Stimulated activated naive CD4-positive, alpha-beta T cell (primary cell): Measurements from ENCODE around the gene KRT75.

Experiments
- DNase-seq, 6 experiments: peaks; one replicate each; lab custom pipeline; 2025; lab: John Stamatoyannopoulos, UW

Gene KRT75

GRCh38 chr12:52439845-52440244 lies 5.7 kb upstream of the KRT75 start:
- no peak for DNase-seq

DNA sequence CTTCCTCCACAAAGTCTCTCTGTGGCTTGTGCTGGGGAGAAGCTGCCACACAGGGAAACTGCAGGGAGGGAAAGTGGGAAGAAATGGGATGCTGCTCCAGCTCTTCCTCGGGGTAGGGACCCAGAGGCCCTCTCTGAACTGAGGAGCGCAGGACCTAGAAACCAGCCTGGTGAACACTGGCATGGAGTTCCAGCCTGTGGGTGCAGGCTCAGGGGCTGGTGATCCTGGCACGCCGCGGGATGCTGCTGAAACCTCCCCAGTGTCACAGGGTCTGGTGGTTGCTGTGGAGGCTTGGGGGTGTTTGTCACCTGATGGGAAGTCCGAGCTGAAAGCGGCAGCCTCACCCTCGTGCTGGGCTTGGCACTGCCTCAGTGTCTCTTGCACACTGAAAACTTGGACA lies 5.2 kb upstream of the KRT75 start:
- no peak for DNase-seq

DNA sequence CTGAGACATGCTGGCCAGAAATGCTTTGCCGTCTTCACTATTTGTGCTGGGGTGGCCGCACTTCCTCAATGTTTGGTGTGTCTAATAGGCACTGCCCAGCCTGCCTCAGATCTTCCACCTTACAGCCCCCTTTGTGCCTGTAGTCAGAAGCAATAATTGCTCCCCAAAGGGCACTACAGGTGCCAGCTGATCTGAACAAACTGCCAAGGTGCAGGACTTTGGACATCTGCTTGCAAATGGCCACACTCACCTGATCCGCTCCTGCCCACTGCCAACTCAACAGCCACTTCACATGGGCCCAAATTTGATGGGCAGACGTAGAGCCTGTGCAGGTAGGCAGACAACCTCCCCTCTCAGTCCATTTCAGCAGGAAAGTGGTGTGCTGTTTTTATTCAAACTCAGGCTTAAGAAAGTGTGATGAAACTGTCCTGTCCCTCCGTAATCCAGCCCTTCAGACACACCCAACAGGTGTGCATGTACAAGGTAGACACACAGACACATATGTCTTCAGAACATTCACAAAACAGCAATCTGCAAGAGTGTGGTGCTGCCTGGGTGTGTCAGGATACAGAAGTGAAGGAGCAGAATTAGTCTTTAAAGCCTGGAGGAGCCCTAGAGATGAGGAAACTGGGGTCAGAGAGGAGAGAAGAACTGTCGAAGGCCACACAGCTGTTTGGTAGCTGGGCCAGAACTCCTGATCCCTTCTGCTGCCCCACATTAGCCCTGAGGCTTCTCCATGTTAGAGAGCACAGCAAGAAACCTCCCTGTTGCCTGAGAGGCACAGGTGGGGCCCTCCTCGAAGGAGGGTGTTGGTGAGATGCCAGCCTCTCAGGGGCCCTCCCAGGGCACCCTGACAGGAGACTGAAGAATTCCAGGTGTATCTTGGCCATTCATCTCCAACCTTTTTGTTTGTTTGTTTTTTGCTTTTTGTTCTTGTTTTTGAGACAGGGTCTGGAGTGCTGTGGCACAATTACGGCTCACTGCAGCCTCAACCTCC lies 4.4 kb upstream of the KRT75 start:
- no peak for DNase-seq

GRCh38 chr12:52437508-52437907 lies 3.3 kb upstream of the KRT75 start:
- no peak for DNase-seq

DNA sequence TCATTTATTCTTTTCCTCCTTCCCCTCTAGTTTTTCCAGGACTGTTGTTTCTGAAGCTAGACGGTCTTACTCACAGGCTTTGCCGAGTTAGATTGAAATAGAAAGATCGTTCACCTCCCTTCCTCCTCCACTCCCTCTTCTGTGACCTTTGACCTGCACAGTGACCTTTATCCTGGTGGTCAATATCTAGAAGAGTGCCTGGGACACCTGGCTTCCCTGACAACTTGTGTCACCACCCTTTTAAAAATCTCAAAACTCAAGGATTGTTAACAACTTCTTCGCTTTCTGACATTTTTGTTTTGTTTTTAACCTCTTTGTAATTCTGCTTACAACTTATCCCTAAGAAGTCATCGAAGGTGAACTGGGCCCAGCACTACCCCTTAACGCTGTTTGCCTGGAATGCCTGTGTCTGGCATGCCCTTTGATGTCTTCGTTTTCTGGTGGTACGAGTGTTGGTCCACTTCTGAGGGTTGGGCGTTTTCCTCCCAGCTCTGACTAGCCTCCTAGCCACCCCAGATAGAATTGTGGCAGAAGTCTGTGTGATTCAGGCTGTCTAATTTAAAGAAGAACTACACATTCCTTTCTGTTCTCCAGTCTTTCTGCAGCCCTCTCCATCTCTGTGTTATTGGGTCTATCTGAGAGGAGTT lies 2.8 kb upstream of the KRT75 start:
- DNase-seq: no peak

DNA sequence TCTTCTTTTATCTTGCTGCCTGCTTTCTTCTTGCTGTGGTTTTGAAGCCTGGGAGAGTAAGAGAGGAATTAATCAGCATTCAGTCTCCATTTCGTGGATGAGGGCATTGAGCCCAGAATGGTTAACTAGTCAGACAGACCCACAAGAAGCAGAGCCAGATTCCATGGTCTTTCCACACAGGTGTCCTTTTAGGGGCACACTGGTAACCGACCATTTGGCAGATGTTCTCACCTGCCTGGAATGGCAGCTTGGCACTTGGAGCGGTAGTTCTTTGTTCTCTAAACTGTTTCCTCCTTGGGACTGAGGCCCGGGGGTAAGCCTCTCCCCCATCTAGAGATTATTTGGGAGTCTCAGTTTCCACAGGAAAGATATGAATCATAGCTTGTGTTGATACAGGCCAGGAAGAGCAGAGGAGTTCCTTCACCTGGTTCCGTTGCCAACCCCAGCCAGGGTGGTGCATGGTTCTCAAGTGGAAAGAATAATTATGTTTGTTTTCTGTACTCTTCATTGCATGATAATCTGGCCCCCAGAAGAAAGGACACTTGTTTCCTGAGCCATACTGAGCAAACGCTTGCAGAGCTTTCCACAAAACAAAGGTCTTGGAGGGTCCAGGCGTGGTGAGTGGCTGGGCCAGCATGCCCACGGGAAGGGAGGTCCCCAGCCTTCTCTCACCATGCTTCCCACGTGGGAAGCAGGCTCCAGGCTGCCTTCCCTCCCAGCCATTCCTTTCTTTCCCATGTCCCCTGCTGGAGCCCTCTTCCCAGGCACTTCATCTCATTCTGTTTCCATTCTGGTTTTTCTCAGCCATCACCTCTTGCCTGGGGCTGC lies 2.0 kb upstream of the KRT75 start:
- DNase-seq: no peak

GRCh38 chr12:52435659-52435999 lies 1.5 kb upstream of the KRT75 start:
- no peak for DNase-seq

- no peak for DNase-seq
Observed at GRCh38 chr12:52434760-52435530, 774 bp upstream of the KRT75 start.

DNA sequence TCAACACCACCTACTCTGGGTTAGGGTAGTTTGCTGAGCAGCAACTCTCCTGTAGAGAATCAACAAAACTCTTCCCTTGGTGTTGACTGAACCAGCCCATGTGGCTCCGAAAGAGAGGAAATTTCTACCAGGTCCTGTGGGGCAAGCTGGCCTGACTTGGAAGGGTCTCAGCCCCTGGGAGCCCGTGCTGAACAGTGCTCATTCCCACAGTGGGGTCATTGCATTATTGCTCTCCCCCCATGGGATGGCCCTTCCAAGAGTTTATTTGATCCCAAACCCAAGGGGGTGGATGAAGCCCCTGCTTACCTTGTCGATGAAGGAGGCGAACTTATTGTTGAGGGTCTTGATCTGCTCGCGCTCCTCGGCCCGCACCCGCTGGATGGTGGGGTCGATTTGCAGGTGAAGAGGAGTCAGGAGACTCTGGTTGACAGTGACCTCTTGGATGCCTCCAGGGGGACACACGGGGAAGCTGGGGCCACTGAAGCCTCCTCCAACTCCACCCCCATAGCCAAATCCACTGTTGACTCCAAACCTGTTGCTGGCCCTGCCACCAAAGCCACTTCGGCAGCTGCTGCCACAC lies 580 bp downstream of the KRT75 start:
- no peak for DNase-seq

GRCh38 chr12:52432559-52433207 lies 1.5 kb downstream of the KRT75 start:
- no peak for DNase-seq

DNA sequence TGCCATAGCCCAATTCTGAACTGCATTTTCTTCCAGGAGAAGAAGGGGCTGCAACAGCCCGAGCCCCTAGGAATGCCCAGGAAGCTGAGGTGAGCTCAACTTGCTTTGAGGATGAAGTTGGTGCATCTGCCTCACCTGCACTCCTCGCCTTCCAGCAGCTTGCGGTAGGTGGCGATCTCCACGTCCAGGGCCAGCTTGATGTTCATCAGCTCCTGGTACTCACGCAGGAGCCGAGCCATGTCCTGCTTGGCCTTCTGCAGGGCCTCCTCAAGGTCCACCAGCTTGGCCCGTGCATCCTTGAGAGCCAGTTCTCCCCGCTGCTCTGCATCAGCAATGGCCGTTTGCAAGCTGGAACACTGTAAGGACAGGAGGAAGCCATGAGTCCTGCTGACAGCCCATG lies 6.0 kb downstream of the KRT75 start:
- DNase-seq: no peak

GRCh38 chr12:52427083-52427482 lies 7.1 kb downstream of the KRT75 start:
- DNase-seq: no peak

DNA sequence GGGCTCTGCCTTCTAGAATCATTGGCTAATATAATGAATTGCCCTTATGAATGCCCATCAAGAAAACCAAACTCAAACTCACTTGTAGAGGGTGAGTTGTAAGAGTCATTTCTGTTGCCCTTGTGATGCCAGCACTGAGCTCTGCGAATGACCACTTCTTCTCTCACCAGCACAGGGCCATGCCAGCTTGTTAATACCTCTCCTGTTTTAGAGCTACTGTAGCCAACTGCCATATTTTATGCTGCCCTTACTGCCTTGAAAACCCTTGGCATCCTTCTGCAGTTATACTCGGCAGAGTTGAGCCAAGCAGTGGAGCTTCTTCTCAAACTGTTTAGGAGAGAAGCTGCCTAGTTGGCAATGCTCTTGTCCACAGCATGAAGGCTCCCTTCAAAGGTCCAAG lies 8.1 kb downstream of the KRT75 start:
- no peak for DNase-seq

GRCh38 chr12:52425466-52425865 lies 8.7 kb downstream of the KRT75 start:
- no peak for DNase-seq

DNA sequence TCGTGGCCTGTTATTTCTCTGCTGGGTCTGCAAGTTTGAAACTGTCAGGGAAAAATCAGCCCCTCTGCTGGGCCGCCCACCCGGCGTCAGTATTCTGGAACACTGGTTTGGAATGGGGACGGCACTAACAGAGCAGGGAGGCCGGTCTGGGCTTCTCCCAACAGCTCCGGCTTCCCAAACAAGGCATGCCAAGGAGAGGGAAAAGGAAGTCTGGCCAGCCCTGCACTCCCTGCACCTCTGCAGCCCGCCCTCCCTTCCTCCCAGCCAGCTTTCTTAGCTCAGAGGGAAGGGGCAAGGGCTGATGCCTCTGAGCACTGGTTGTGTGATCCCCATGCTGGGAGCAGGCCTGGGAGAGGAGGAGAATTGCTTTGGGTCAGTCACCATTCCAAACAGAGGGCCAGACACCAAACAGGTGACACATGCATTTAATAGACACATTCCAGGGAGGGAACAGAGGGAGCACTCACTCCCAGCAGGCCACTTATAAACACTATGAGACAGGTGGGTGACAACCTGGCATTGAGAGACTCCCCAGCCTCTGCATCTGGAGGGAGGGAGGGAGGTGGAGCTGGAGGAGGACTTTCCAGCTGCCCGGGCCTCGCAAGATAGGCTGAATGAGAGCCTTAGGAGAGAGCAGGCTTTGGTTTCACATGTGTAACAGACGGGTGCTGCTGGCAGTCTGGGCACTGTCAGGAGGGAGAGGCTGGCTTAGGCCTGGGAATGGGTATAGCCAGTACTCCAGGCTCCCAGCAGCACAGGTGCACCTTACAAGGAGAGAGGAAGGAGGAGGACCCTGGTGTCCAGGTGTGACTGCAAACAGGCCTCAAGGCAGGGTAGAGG lies 10.3 kb downstream of the KRT75 start:
- DNase-seq: no peak

- DNase-seq: no peak
Observed at GRCh38 chr12:52423035-52423434, 11.1 kb downstream of the KRT75 start.

DNA sequence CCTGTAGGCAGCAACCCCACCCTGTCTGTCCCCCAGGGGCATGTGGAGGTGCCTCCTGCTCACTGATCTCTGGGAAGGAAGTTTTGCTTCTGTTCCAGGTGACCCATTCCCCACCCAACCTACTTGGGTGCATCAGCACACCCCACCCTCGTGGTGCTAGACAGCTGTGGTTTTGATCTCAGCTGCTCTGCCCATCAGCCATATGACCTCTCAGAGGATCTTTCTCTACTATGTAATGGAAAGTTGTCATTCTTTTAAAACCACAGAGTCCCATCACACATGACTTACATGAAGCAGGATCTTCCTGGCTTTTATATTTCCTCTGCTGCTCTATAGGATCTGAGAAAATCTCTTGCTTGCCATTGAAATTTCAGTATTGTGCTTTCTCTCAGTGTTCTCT lies 14.5 kb downstream of the KRT75 start:
- DNase-seq: no peak

DNA sequence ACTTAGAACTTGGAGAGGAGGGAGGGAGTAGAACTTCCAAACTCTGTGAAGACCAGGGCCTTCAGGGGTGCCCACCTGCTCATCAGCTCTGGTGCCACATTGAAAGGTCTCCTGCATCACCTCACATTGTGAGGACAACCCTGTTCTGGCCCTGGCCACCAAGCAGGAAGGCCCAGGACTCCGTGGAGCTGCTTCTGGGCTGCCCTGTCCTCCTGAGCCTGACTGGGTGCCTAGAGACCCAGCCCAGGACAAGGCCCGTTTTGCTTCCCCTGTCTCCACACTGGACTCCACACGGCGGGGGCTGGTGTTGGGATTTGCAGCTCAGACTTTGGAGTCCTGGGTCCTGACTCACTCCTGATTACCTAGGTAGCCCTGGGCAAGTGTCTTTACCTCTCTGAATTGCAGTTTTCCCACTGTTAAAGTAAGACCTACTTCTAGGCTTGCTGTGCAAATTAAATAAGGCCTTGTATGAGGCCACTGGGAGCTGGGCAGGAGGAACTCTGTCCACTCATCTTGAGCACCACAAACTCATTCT lies 15.5 kb downstream of the KRT75 start:
- no peak for DNase-seq

DNA sequence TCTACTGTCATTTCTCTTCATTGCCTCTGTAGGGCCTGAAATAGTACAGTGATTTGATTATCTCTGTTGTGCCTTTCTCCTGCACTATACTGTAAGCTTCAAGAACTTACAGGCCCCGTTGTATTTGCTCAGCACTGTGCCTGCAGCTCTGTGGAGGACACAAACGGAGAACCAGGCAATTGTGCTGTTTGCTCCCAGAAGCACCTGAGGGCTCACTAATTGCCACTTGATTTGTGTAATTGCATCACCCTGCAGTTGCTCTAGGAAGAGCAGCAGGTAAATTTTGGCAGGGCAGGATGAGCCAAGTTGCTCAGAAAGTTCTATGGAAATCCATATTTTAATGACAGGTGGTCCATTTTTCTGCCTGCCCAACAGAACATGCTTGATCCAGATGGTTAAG lies 16.4 kb downstream of the KRT75 start:
- DNase-seq: no peak

DNA sequence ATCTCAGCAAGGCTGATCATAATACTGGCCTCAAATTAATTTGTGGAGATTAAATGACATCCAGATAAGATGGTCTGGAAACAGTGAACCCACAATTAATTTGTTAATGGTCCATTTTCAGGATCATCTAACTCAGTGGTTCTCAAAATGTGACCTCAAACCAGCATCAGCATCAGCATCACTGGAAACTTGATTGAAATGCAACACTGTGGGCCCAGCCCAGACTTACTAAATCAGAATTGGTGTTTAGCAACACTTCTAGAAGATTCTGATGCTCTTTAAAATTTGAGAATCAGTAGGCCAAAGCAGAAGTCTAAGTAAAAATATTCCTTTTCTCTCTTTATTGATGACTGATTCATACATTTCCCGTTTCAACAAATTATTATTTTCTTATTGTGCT lies 17.4 kb downstream of the KRT75 start:
- DNase-seq: no peak
